Lung microvascular endothelial cell (primary cell): ENCODE data around the gene EFCC1. TPM values are rescaled to one million over a fixed set of nuclear protein-coding genes. Genes with fewer than 3 reads are reported as not detected.

Experiments
- DNase-seq, 2 donors: peaks; one replicate each; pipeline versions ENCODE4 v3.0.0 to v3.0.0-alpha.2; 2010; ENCODE audit warnings: low read depth in 2 of 2
- total RNA-seq: library from RNA; depleted of rRNA; stranded (reverse); fragments of >200 nt; gene quantifications from 2 replicates; pipeline ENCODE4 v1.2.1, GENCODE V29; 2014

Gene EFCC1
- total RNA-seq, 1 donor from 2014 or later = 11.5 TPM

GRCh38 chr3:129032716-129033115 lies 31.6 kb downstream of the EFCC1 start:
- no peak for DNase-seq

DNA sequence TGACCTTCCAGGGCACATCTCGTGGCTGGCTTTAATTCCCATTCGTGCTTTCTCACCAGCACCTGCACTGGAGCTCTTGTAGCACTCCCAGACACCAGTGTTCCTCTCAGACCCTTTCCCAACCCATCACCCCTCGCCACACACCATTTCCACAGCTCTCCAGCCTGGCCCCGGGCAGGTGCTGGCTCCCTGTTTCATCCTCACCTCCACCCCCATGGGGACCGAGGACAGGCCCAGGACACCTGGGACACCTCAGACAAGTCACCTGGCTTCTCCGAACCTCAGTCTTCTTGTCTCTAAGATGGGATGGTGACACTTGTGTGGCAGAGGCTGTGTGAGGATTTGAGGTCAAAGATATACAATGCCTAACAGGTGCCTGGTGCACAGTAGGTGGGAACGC lies 32.0 kb downstream of the EFCC1 start:
- no peak for DNase-seq

DNA sequence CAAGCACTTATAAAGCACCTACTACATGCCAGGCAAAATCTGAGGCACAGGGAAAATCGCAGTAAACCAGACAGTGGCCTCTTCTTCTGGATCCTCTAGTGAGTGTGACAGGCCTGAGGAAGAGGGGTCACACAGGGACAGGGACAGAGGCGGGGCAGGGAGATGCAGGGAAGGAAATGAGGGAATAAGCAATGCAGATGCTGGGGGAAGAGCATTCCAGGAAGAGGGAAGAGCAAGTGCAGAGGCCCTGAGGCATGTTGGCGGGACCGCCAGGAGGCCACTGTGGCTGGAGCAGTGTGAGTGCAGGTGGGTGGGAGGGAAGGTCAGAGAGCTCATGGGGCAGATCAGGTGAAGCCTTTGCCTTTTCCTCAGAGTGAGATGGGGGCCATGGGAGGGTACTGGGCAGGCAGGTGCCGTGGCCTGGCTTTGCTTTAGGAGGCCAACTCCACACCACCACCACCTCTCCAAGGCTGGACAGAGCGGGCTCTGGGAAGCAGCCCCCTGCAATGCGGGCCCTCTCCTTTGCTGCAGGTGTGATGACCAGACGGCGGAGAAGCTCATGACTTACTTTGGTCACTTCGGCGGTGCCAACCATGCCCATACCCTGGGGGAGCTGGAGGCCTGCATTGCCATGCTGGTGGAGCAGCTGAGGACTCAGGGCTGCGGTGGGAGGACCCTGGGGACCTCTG lies 32.7 kb downstream of the EFCC1 start:
- DNase-seq = no peak

- no peak for DNase-seq
These were observed 33.5 kb downstream of the EFCC1 start for GRCh38 chr3:129034642-129035041.

- no peak for DNase-seq
These were observed 34.5 kb downstream of the EFCC1 start for GRCh38 chr3:129035360-129036221.

DNA sequence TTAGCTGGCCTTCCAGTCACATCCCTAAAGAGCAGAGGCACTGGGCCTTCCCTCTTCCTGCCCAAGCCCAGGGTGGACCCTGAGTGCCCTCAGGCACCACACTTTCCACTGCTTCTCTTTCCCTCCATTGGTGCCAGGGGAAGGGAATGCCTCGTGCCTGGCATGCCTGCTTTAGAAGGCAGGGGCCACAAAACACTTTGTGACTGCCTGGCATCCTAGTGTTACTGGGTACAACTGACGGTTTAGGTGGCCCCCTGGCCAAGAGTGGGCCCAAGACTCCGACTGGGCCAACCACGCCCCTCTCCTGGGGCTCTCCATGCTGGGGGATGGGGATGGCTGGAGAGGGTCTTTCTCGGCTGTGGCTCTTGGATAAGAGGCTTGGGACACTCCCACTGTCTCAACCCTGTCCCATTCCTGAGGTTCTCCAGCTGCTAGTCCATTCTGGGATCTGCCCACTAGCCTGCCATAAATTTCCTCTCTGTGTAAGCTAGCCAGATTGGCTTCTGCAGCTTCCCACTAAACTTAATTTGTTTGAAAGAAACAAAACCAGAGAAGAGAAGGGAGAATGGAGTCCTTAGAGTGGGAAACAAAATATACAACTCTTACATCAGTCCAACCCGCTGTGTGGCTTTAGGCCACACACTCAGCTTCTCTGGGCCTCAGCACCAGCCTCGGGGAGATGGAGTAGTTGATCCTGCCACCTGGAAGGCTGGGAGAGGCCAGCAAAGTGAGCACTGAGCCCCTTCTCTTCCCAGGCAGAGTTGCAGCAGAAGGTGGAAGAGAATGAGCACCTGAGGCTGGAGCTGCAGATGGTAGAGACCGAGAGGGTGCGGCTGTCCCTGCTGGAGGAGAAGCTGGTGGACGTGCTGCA lies 35.4 kb downstream of the EFCC1 start:
- DNase-seq = no peak

GRCh38 chr3:129037093-129037419 lies 36.0 kb downstream of the EFCC1 start:
- no peak for DNase-seq

DNA sequence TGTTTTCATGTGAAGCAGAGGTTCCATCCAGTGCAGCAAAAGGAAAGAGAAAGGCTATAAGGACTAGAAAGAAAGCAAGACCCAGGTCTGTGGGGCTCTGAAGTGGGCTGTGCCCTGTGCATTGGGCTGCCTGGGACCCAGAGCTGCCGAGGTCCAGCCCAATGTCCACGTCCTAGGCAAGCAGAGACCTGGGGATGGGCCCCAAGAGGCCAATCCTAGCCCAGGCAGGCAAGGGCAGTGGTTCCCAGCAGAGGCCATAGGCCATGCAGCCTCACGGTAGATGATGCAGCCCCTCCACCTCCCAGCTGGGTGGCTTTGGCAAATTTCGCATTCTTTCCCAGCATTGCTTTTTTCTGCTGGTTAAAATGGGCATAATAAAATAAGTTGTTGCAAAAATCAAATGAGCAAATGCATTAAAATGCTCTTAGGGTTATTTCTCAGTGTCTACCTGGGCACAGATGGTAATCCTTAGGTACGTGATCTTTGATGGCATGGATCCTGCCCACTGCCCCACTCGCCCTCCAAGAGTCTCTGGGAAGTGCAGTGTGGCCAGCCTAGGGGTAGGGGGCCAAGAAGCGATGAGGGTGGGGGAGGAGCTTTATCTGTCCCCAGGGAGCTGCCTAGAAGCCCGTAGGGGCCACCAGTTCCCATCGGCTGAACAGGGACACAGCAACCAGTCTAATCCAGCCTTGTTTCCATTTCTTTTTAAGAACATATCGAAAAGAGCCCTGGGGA lies 37.2 kb downstream of the EFCC1 start:
- no peak for DNase-seq

GRCh38 chr3:129039271-129040038 lies 38.4 kb downstream of the EFCC1 start:
- no peak for DNase-seq

- no peak for DNase-seq
These were observed 38.9 kb downstream of the EFCC1 start for GRCh38 chr3:129040039-129040336.

GRCh38 chr3:129040579-129041300 lies 39.6 kb downstream of the EFCC1 start:
- DNase-seq = no peak

GRCh38 chr3:129045675-129046036 lies 44.6 kb downstream of the EFCC1 start:
- no peak for DNase-seq

DNA sequence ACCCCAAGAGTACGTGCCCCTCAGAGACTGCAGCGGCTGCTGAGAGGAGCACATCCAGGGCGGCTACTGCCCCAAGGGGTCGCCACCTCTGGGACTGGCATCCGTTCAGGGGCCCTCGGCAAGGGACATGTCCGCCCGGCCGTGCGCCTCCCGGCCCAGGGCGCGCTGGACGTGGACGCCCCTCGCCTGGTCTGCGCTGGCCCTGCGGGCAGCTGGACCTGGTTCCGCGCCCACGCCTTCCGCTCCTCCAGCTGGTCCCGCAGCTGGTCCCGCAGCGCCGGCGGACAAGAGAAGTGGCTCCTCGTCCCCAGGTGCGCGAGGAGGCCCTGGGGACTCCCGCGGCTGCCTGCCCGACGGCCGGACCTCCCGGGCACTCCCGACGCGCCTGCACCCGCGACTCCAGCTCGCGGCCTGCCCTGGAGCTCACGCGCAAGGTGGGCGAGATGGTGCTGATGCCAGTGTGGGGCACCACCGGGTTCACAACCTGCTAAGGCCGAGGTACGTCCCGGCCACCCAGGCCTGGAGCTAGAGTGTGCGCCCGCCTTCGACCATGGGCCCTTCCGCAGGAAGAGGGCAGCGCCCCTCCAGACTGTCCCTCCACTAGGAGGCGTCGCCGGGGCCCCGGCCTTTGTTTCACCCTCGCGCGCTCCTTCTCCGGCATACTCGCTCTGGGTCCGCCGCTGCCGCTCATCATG lies 45.1 kb downstream of the EFCC1 start:
- DNase-seq = no peak

GRCh38 chr3:129046732-129047552 lies 45.8 kb downstream of the EFCC1 start:
- DNase-seq = no peak

GRCh38 chr3:129047553-129047839 lies 46.4 kb downstream of the EFCC1 start:
- DNase-seq = no peak

GRCh38 chr3:129050556-129051295 lies 49.6 kb downstream of the EFCC1 start:
- DNase-seq = no peak

DNA sequence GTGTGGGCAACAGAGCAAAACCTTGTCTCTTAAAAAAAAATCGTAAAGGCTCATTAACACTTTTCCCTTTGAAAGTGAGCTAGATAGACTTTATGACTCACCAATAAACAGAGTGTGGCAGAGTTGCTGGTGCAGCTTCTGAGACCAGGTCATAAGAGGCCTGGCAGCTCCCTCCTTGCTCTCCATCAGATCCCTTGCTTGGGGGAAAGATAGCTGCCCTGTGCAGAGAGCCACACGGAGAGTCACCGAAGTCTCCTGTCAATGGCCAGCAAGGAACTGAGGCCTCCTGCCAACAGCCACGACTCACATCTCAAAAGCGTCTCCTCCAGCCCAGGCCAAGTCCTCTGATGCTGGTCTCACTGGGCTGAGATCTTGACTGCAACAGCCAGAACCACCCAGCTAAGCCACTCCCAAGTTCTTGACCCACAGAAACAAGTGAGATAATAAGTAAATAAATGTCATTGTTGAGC lies 50.8 kb downstream of the EFCC1 start:
- DNase-seq = no peak

DNA sequence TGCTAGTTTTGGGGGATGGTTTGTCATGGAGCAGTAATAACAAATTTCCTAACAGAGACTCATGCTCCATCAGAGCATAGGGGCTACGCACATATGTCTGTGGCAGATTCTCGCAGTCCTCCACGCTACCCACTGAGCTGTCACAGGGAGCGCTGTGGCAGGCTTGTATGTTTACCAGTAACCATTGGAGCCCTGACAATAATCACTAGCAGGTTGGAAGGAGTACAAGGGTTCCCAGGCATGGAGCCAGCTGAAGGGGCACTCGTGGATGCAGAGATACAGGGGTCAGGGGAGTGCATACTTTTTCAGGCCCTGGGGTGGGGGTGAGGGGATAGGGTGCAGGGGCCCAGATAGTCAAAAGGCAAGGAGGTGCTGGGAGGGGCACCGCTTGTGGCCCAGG lies 51.6 kb downstream of the EFCC1 start:
- DNase-seq = peak; percentile 16 to 95
